ENCODE results near the gene DCDC2C.
"Not testable (repeated sequence)": the region's sequence is repeated elsewhere in the genome, so short reads cannot be mapped to it uniquely, and the experiment has no call there.

DCDC2C gene

GRCh38 chr2:3703236-3703756 lies at the start of gene DCDC2C:
TSS of gene DCDC2C (plus strand) at chr2:3703575. CDS start at chr2:3703752, 177 bp downstream.
- no peak for DNase-seq (ENCODE audit: low spot score)

- DNase-seq (ENCODE audit: low spot score): no peak
Measured at GRCh38 chr2:3654011-3654410, 49.4 kb upstream of the DCDC2C start.

- no peak for DNase-seq (ENCODE audit: low spot score)
Measured at GRCh38 chr2:3654531-3655225, 48.7 kb upstream of the DCDC2C start.

- DNase-seq (ENCODE audit: low spot score): no peak
Measured at GRCh38 chr2:3655871-3656761, 47.3 kb upstream of the DCDC2C start.

- DNase-seq (ENCODE audit: low spot score): no peak
Measured at GRCh38 chr2:3656762-3657721, 46.3 kb upstream of the DCDC2C start.

- no peak for DNase-seq (ENCODE audit: low spot score)
Measured at GRCh38 chr2:3657881-3658280, 45.5 kb upstream of the DCDC2C start, which contains the start of gene ALLC. TSS of gene ALLC (plus strand) at chr2:3658200. CDS start at chr2:3671158, 12,958 bp downstream.

- DNase-seq (ENCODE audit: low spot score): no peak
Measured at GRCh38 chr2:3659447-3660432, 43.6 kb upstream of the DCDC2C start.

- DNase-seq (ENCODE audit: low spot score): not testable (repeated sequence)
Measured at GRCh38 chr2:3660640-3661039, 42.7 kb upstream of the DCDC2C start.

GRCh38 chr2:3661149-3661660 lies 42.2 kb upstream of the DCDC2C start:
- no peak for DNase-seq (ENCODE audit: low spot score)

- DNase-seq (ENCODE audit: low spot score): no peak
Measured at GRCh38 chr2:3662239-3662638, 41.1 kb upstream of the DCDC2C start.

GRCh38 chr2:3664118-3664517 lies 39.3 kb upstream of the DCDC2C start:
- DNase-seq (ENCODE audit: low spot score): no peak

GRCh38 chr2:3664925-3665324 lies 38.5 kb upstream of the DCDC2C start:
- DNase-seq (ENCODE audit: low spot score): no peak

GRCh38 chr2:3665886-3666612 lies 37.3 kb upstream of the DCDC2C start:
- no peak for DNase-seq (ENCODE audit: low spot score)

- no peak for DNase-seq (ENCODE audit: low spot score)
Measured at GRCh38 chr2:3666613-3666975, 36.8 kb upstream of the DCDC2C start.

- no peak for DNase-seq (ENCODE audit: low spot score)
Measured at GRCh38 chr2:3667151-3667631, 36.2 kb upstream of the DCDC2C start.

- DNase-seq (ENCODE audit: low spot score): no peak
Measured at GRCh38 chr2:3669656-3670055, 33.7 kb upstream of the DCDC2C start.

- DNase-seq (ENCODE audit: low spot score): no peak
Measured at GRCh38 chr2:3670376-3670775, 33.0 kb upstream of the DCDC2C start.

GRCh38 chr2:3670941-3671340 lies 32.4 kb upstream of the DCDC2C start:
- no peak for DNase-seq (ENCODE audit: low spot score)

GRCh38 chr2:3672861-3673678 lies 30.3 kb upstream of the DCDC2C start:
- DNase-seq (ENCODE audit: low spot score): no peak

Measured in LoVo (cell line).